ENCODE measurements around the gene SOX4. TPM values are rescaled to one million over a fixed set of nuclear protein-coding genes. Genes with fewer than 3 reads are reported as not detected.

SOX4 gene
- total RNA-seq, 1 experiment from 2014 or later: 67.0 TPM

- H3K9me2 ChIP-seq (ENCODE audit: insufficient read depth): no peaks in the 10 kb centered on the region
- no peak overlapping the region for H3K4me3 ChIP-seq (replicated peaks in 1 of 2; ENCODE audit: low read depth in 1 of 2, low read length in 2 of 2)
- H2AFZ ChIP-seq (ENCODE audit: low read depth, low read length, poor library complexity, severe bottlenecking): no peak overlapping the region
- no peak overlapping the region for H3K4me2 ChIP-seq (ENCODE audit: low read length)
- H3K9me3 ChIP-seq (ENCODE audit: control insufficient read depth in 1 of 2, insufficient read depth in 1 of 2, low read depth in 1 of 2, low read length in 2 of 2): no peaks in the 10 kb centered on the region
- CTCF ChIA-PET: no interaction called here
- no peak for TF ChIP-seq CBX3 (IDR thresholded peaks at IDR 0.05; ENCODE audit: low read depth)
- TF ChIP-seq ELF1 (IDR thresholded peaks at IDR 0.05; ENCODE audit: borderline replicate concordance, low read depth): no peak
- no peak for TF ChIP-seq POLR2A (IDR thresholded peaks at IDR 0.05; ENCODE audit: borderline replicate concordance, extremely low read depth, insufficient read depth, insufficient read length)
- DNase-seq (ENCODE audit: low read depth, low spot score) (no peak), ATAC-seq (no peak)
- POLR2A ChIA-PET: no interaction called here
- no peak overlapping the region for H3K27ac ChIP-seq (ENCODE audit: low read depth, low read length)
- RAD21 ChIA-PET (ENCODE audit: low non-redundant PET in 1 of 2, low total read pairs in 2 of 2, uncharacterized antibody in 2 of 2, unreplicated experiment in 2 of 2): no interaction called here
- intact Hi-C loops (cut with micrococcal nuclease): no loop called here
- no peaks in the 10 kb centered on the region for H3K79me2 ChIP-seq (ENCODE audit: insufficient read depth, low read length)
- 0 out of 4 replicates have a peak, but pooled peaks cover 0 to 3% of the 10 kb centered on the region in 2 experiments for H3K4me1 ChIP-seq (ENCODE audit: control insufficient read depth in 1 of 2, insufficient read depth in 2 of 2, low read length in 2 of 2)
- no peaks in the 10 kb centered on the region for H3K27me3 ChIP-seq (ENCODE audit: insufficient read depth, low read length)
- no TSS peak for BruUV-seq (replicated peaks)
- H3K9ac ChIP-seq (ENCODE audit: low read length): no peak overlapping the region
- no peaks in the 10 kb centered on the region for H4K20me1 ChIP-seq (ENCODE audit: insufficient read depth)
- H3K36me3 ChIP-seq (ENCODE audit: control insufficient read depth in 1 of 2, insufficient read depth in 2 of 2, low read length in 2 of 2): no peaks in the 10 kb centered on the region
These were observed 34.6 kb downstream of the SOX4 start for GRCh38 chr6:21628160-21628559.

GRCh38 chr6:21633511-21634109 is 40.1 kb downstream of the SOX4 start:
- Histone ChIP-seq H3K4me3 (replicated peaks in 1 of 2; ENCODE audit: low read depth in 1 of 2, low read length in 2 of 2) (no peak overlapping the region), H4K20me1 (ENCODE audit: insufficient read depth) (no peaks in the 10 kb centered on the region), H3K27ac (ENCODE audit: low read depth, low read length) (no peak overlapping the region), H3K4me2 (ENCODE audit: low read length) (no peak overlapping the region), H3K9ac (ENCODE audit: low read length) (no peak overlapping the region), H3K9me2 (ENCODE audit: insufficient read depth) (no peaks in the 10 kb centered on the region), H3K79me2 (ENCODE audit: insufficient read depth, low read length) (no peaks in the 10 kb centered on the region), H3K36me3 (ENCODE audit: control insufficient read depth in 1 of 2, insufficient read depth in 2 of 2, low read length in 2 of 2) (no peaks in the 10 kb centered on the region), H3K9me3 (ENCODE audit: control insufficient read depth in 1 of 2, insufficient read depth in 1 of 2, low read depth in 1 of 2, low read length in 2 of 2) (no peaks in the 10 kb centered on the region), H3K4me1 (ENCODE audit: control insufficient read depth in 1 of 2, insufficient read depth in 2 of 2, low read length in 2 of 2) (no peaks in the 10 kb centered on the region), H2AFZ (ENCODE audit: low read depth, low read length, poor library complexity, severe bottlenecking) (no peak overlapping the region), H3K27me3 (ENCODE audit: insufficient read depth, low read length) (no peaks in the 10 kb centered on the region)
- BruUV-seq (replicated peaks): no TSS peak
- no peak for ATAC-seq
- intact Hi-C loops (cut with micrococcal nuclease): no loop called here
- no peak for DNase-seq (ENCODE audit: low read depth, low spot score)
- ChIA-PET RAD21 (ENCODE audit: low non-redundant PET in 1 of 2, low total read pairs in 2 of 2, uncharacterized antibody in 2 of 2, unreplicated experiment in 2 of 2) (no interaction called here), POLR2A (no interaction called here), CTCF (no interaction called here)
- no peak for TF ChIP-seq POLR2A (IDR thresholded peaks at IDR 0.05; ENCODE audit: borderline replicate concordance, extremely low read depth, insufficient read depth, insufficient read length)
- no peak for TF ChIP-seq ATF3 (IDR thresholded peaks at IDR 0.05)
- no peak for TF ChIP-seq POLR2AphosphoS5 (IDR thresholded peaks at IDR 0.05; ENCODE audit: low read depth, low read length)
- no peak for TF ChIP-seq JUND (IDR thresholded peaks at IDR 0.05)
- TF ChIP-seq EZH2 (IDR thresholded peaks at IDR 0.05): no peak
- no peak for TF ChIP-seq EGR1 (IDR thresholded peaks at IDR 0.05; ENCODE audit: low read depth)
- no peak for TF ChIP-seq SP1 (IDR thresholded peaks at IDR 0.05; ENCODE audit: low read depth)
- TF ChIP-seq ZBTB33 (IDR thresholded peaks at IDR 0.05; ENCODE audit: extremely low read depth, insufficient replicate concordance, low read length): no peak
- TF ChIP-seq ZFX (IDR thresholded peaks at IDR 0.05): no peak
- no peak for TF ChIP-seq ELF1 (IDR thresholded peaks at IDR 0.05; ENCODE audit: borderline replicate concordance, low read depth)
